NT2/D1 (cell line): ENCODE measurements around the gene LRP2BP.

Experiments
- DNase-seq: peaks from one replicate; pipeline ENCODE4 v3.0.0-alpha.2; 2011; ENCODE audit warnings: low read depth, low spot score
- H3K27me3 ChIP-seq: 2 replicates; pipeline ENCODE4 v1.6.0; 2011; ENCODE audit warnings: mild to moderate bottlenecking; ENCODE audit not compliant: insufficient read length, insufficient read depth
- H3K36me3 ChIP-seq: 2 replicates; pipeline ENCODE4 v1.6.1; 2011; ENCODE audit warnings: mild to moderate bottlenecking, low read length, mixed read lengths; ENCODE audit not compliant: insufficient read depth, insufficient read length
- H3K4me1 ChIP-seq: 2 replicates; pipeline ENCODE4 v1.5.1; 2011; ENCODE audit not compliant: insufficient read depth, insufficient read length
- H3K4me3 ChIP-seq: 2 replicates; pipeline ENCODE4 v1.5.1; 2011; ENCODE audit warnings: low read depth; ENCODE audit not compliant: insufficient read length
- H3K9ac ChIP-seq: 2 replicates; pipeline ENCODE4 v1.6.0; 2011; ENCODE audit warnings: low read depth; ENCODE audit not compliant: insufficient read length
- H3K9me3 ChIP-seq: 2 replicates; pipeline ENCODE4 v1.5.1; 2011; ENCODE audit warnings: mild to moderate bottlenecking, low read length; ENCODE audit not compliant: insufficient read depth
- SUZ12 ChIP-seq: IDR thresholded peaks from 2 replicates; pipeline ENCODE4 v1.6.1; 2011; ENCODE audit not compliant: insufficient read length, insufficient read depth; ENCODE audit errors: extremely low read depth
- YY1 ChIP-seq: IDR thresholded peaks from 2 replicates; pipeline ENCODE4 v1.6.1; 2011; ENCODE audit not compliant: insufficient read length, insufficient read depth
- ZNF274 ChIP-seq: IDR thresholded peaks from 2 replicates; pipeline ENCODE4 v1.6.1; 2011; ENCODE audit warnings: mild to moderate bottlenecking, low read depth, low read length

LRP2BP gene

DNA sequence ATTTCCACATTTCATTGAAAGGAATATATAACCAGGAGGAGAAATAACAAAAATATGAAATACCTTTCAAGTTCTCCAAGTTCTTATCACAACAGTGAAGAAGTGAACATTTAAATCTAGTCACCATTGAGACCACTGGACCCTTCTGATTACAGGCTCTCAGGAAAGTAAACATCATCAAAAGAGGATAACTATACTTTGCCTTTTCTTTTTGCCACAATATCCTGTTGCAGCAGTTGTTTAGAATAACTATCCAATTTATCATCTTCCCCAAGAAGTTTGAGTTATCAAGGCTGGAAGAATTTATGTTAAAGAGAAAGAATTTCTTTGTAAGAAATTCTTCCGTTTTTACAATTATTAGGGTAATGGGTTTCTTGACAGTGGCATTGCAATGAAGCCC, 3.6 kb downstream of the LRP2BP start:
- H3K9ac ChIP-seq, result no peak overlapping the region

DNA sequence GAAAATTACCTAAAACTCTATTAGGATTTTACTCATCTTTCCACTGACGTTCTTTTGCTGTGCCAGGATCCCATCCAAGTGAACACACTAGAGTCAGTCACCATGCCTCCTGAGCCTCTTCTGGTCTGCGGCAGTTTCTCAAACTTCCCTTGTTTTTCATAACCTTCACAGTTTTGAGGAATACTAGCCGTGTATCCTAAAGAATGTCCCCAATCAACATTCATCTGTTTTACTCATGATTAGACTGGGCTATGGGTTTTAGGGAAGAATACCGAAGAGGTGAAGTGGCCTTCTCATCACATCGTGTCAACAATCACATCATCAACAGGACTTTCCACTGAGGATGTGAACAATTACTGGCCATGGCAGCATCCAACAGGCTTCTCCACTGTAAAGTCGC, 4.8 kb downstream of the LRP2BP start:
- no peaks in the 10 kb centered on the region for H3K9me3 ChIP-seq
- DNase-seq, result no peak
- TF ChIP-seq ZNF274 (no peak), SUZ12 (no peak), YY1 (no peak)
- no peak overlapping the region for H3K9ac ChIP-seq
- H3K36me3 ChIP-seq, result no peaks in the 10 kb centered on the region
- H3K27me3 ChIP-seq, result no peaks in the 10 kb centered on the region
- no peaks in the 10 kb centered on the region for H3K4me1 ChIP-seq
- no peak overlapping the region for H3K4me3 ChIP-seq

More for the DNA sequence above, 3.6 kb downstream of the LRP2BP start:
- Histone ChIP-seq H3K27me3 (no peaks in the 10 kb centered on the region), H3K9me3 (no peaks in the 10 kb centered on the region), H3K4me1 (no peaks in the 10 kb centered on the region), H3K4me3 (no peak overlapping the region), H3K36me3 (no peaks in the 10 kb centered on the region)
- TF ChIP-seq SUZ12, result no peak
- TF ChIP-seq YY1, result no peak
- TF ChIP-seq ZNF274, result no peak
- DNase-seq, result no peak

DNA sequence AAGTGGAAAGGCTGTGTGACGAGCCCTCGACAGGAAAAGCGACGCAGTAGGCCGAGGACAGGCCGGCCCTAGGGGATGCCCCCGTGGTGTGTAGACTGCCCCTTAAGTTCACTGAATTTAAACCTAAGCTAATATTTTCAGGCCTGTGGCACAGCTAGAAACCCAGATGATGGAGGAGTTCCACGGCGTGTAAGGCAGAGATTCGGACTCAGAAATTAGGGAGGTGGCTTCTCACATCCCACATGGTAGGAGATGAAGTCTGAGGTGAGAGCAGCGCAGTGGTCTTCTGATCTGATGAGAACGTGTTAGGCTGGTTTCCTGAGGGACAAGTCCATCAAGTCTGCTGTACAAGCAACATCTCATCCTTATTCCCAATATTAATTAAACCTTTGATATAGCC, 7.8 kb downstream of the LRP2BP start:
- Histone ChIP-seq H3K9me3 (no peaks in the 10 kb centered on the region), H3K27me3 (no peaks in the 10 kb centered on the region), H3K4me3 (no peak overlapping the region), H3K4me1 (no peaks in the 10 kb centered on the region), H3K36me3 (no peaks in the 10 kb centered on the region), H3K9ac (no peak overlapping the region)
- no peak for DNase-seq
- TF ChIP-seq YY1, result no peak

DNA sequence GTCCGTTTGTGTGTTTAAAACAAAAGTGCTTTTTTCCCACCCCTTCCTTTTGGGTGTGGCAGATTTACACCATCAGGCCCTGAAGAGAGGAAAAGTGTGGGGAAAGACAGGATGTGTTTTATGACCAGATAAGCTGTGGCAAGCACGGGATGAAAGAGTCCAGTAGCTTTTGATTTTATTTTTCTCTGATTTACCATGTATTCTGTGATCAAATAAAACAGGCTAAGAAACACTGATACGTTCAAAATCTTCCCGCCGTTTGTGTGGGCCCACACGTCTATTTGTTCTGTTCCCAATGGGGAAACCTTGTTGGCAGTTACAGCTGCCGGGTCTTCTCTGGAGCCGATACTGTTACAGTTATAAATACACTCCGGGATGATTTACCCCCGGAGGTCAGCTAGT, 10.8 kb downstream of the LRP2BP start:
- Histone ChIP-seq H3K4me3 (no peak overlapping the region), H3K9ac (no peak overlapping the region)

DNA sequence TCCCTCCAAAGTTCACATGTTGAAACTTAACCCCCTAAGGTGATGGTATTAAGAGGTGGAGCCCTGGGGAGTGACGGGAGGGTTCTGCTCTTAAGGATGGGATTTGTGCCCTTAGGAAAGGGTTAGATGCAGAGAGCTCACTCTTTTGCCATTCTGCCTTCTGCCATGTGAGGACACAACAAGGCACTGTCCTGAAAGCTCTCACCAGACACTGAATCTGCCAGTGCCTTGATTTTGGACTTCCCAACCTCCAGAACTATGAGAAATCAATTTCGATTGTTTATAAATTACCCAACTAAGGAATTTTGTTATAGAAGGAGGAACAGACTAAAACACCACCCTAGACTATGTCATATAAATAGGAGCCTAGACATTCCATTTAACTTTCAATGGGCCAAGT, 11.7 kb downstream of the LRP2BP start:
- H3K4me3 ChIP-seq, result no peak overlapping the region

More for the DNA sequence above, 10.8 kb downstream of the LRP2BP start:
- Histone ChIP-seq H3K9me3 (peaks cover 4% of the 10 kb centered on the region; the same call in 1 of the 2 replicates), H3K27me3 (no peaks in the 10 kb centered on the region), H3K4me1 (no peaks in the 10 kb centered on the region), H3K36me3 (no peaks in the 10 kb centered on the region)
- TF ChIP-seq SUZ12 (no peak), ZNF274 (no peak), YY1 (no peak)
- no peak for DNase-seq

DNA sequence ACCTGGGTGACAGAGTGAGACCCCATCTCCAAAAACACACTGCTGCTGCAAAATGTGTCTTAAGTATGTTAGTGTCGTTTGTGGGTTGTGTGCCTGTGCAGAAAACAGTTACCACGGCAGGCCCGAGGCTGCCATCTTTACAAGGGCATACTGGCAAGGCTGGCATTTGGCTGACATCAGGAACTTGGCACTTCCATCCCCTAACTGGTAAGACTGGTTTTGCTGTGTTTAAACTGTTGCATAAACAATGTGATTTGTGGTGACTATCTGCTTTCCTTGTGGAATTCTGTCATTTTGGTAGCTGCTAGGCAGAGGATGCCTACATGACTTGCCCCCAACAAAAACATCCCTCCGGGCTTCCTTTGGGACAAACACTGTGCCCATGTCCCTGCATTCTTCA, 12.3 kb downstream of the LRP2BP start:
- no peaks in the 10 kb centered on the region for H3K4me1 ChIP-seq
- DNase-seq, result no peak

More for the DNA sequence above, 11.7 kb downstream of the LRP2BP start:
- no peak for TF ChIP-seq SUZ12
- no peak overlapping the region for H3K9ac ChIP-seq
- no peaks in the 10 kb centered on the region for H3K27me3 ChIP-seq
- peaks cover 4% of the 10 kb centered on the region; the same call in 1 of the 2 replicates for H3K9me3 ChIP-seq
- DNase-seq, result no peak
- no peaks in the 10 kb centered on the region for H3K36me3 ChIP-seq
- H3K4me1 ChIP-seq, result no peaks in the 10 kb centered on the region

DNA sequence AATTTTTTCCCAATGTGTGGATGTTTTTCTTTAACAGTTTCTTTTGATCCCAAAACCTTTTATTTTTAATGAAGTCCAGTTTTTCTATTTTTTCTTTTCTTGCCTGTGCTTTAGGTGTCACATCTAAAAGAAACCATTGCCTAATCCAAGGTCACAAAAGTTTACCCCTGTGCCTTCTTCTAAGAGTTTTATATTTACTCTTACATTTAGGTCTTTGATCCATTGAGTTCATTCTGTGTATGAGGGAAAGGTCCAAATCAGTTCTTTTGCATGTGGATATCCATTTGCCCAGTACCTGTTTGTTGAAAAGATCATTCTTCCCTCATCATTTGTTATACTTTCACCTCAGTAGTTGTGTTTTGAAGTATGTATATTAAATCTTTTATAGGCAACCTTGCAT, 13.0 kb downstream of the LRP2BP start:
- H3K4me1 ChIP-seq, result no peaks in the 10 kb centered on the region
- no peak for DNase-seq
- H3K36me3 ChIP-seq, result no peaks in the 10 kb centered on the region
- no peak overlapping the region for H3K9ac ChIP-seq
- H3K4me3 ChIP-seq, result no peak overlapping the region
- peaks cover 4% of the 10 kb centered on the region; the same call in 1 of the 2 replicates for H3K9me3 ChIP-seq
- TF ChIP-seq SUZ12 (no peak), YY1 (no peak), ZNF274 (no peak)
- no peaks in the 10 kb centered on the region for H3K27me3 ChIP-seq

More for the DNA sequence above, 12.3 kb downstream of the LRP2BP start:
- TF ChIP-seq ZNF274 (no peak), SUZ12 (no peak), YY1 (no peak)
- H3K9me3 ChIP-seq, result peaks cover 4% of the 10 kb centered on the region; the same call in 1 of the 2 replicates
- no peaks in the 10 kb centered on the region for H3K27me3 ChIP-seq
- H3K9ac ChIP-seq, result no peak overlapping the region
- no peak overlapping the region for H3K4me3 ChIP-seq
- H3K36me3 ChIP-seq, result no peaks in the 10 kb centered on the region
